ENCODE results near the gene CDKAL1.
"Not testable (repeated sequence)": the region's sequence is repeated elsewhere in the genome, so short reads cannot be mapped to it uniquely, and the experiment has no call there.

CDKAL1 gene

DNA sequence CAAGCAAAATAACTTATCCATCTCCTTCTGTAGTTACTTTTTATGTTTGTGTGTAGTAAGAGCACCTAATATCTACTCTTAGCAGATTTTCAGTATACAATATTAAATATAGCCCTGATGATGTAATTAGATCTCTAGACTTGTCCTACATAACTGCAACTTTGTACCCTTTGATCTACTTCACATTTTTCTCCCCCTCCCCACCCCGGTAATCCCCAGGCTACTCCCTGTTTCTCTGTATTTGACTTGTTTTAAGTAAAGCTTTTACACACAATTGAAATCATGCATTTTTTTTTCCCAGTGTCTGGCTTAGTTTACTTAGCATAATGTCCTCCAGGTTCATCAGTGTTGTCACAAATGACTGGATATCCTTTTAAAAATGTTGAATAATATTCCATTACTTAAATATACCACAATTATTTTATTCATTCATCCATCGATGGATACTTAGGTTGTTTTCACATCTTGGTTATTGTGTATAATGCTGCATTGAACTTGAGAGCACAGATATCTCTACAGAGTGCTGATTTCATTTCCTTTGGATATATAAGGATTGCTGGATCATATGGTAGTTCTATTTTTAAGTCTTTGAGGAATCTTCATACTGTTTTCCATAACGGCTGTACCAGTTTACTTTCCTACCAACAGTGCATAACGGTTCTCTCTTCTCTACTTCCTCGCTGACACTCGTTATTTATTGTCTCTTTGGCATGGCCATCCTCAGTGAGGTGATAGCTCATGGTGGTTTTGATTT lies 212.7 kb downstream of the CDKAL1 start:
- no peak for DNase-seq (ENCODE audit: low spot score)

DNA sequence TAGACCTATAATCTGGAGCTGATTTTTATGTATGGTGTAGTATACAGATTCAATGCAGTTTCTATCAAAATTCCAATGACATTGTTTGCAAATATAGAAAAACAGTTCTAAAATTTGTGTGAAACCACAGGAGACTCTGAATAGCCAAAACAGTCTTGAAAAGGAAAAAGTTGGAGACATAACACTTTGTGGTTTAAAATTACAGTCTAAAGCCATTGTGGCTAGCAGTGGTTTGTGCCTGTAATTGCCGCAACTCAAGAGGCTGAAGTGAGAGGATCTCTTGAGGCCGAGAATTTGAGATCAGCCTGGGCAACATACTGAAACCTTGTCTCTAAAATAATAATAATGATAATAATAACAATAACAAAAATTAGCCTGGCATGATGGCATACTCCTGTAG lies 213.7 kb downstream of the CDKAL1 start:
- no peak for DNase-seq (ENCODE audit: low spot score)

DNA sequence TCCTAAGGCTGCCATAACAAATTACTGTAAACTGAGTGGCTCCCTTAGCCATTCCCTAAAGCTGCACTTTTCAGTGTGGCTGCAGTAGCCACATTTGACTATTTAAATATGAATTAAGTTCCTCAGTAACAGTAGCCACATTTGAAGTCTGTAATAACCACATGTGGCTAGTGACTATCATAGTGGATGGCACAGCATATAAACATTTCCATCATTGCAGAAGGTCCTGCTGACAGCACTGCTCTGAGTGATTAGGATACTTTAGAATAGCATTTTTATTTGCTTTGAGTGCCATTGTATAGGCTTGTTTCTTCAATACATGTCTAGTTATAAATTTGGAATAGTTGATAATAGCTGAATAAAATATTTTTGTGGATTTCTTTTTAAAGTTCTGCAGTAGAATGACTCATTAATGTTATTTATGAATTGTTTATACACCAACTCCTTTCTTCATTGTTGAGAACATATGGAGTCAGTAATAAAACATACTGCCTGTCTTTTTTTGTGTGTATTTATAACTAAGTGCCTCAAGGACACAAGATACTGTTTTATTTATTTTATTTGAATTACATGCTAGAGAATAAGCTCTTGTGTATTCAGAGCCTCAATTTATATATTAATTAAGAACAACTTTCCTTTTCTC lies 217.2 kb downstream of the CDKAL1 start:
- no peak for DNase-seq (ENCODE audit: low spot score)

DNA sequence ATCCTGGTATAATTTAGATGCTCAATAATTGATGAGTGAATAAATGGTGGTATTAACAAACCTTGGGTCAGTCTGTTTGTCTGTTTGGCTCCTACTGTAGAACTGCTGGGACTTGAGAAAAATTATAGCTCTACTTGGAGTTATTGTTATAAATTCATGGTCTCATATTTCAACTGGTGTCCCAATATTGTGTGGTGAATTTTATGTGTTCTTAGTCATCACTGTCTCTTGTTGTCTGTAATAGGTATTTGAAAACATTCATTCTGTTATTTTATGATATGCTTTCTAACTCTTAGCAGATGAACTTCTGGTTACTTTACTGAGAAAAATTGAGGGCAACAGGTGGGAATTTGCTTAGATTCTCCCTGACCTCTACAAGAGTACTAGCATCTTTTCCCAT lies 221.4 kb downstream of the CDKAL1 start:
- DNase-seq (ENCODE audit: low spot score): no peak

DNA sequence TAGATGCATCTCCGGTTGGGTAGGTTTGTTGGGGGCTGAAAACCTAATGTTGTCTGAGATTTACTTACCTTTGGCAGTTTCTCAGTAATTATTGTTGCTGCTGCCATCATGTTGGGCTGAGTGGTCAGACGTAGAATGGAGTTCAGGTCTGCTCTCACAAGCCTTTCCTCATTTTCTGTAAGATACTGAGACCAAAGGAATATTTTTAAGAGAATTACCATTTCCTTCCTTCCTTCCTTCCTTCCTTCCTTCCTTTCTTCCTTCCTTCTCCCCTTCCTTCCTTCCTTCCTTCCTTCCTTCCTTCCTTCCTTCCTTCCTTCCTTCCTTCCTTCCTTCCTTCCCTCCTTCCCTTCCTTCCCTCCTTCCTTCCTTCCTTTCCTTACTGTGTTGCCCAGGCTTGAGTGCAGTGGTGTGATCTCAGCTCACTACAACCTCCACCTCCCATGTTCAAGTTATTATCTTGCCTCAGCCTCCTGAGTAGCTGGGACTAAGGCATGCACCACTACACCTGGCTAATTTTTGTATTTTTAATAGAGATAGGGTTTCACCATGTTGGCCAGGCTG lies 222.4 kb downstream of the CDKAL1 start:
- not testable (repeated sequence) for DNase-seq (ENCODE audit: low spot score)

DNA sequence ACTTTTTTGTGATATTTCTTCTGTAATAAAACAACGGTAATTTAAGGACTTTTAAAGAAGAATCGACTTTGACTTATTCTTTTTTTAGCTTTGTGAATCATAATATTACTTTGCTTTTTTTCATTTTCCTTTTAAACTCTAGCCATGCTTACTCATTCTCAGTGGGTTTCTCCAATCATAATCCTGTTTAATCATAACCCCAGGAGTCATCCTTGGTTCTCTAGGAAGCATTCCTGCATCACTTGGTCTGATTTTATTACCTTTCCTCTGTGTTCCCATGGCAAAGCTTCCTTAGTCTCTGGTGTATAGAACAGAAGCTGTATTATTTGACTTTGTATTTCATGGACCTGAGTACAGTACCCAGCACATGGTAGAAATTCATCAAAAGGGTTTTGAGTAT lies 223.5 kb downstream of the CDKAL1 start:
- no peak for DNase-seq (ENCODE audit: low spot score)

DNA sequence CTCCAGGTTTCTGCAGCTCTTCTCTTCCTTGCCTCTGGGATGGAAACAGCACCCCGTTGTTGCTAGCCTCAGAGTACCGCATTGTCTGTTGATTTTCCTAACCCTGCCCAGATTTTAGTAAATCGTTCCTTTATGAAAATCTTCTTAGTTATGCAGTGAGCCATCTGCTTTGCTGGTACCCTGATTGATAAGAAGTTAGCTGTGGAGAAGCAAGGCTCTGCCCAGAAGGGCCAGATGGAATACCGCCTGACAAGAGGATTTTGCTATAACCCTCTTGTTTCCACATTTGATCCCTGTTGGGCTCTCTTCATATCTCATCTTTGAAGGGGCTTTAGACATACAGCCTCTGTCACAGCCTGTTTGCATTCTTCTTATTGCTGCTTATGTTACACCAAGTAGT lies 229.0 kb downstream of the CDKAL1 start:
- DNase-seq (ENCODE audit: low spot score): peak; percentile 4

DNA sequence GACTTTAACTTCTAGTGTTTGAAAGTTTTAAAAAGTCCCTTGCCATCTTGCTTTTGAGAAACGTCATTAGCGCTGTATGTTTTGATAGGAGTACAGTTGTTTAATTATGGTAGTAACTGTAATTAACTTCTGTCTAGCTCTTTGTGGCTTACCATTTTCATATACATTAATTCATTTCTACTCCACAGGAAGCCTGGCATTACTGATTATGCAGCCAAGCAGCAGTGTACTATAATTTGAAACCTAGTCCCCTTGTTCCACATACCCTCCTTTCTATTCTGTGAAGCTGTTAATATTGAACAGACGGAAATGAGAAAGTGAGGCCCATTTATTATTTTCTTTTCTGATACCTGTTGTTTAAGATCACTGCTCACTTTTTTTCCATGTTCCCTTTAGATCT lies 235.4 kb downstream of the CDKAL1 start:
- DNase-seq (ENCODE audit: low spot score): no peak

DNA sequence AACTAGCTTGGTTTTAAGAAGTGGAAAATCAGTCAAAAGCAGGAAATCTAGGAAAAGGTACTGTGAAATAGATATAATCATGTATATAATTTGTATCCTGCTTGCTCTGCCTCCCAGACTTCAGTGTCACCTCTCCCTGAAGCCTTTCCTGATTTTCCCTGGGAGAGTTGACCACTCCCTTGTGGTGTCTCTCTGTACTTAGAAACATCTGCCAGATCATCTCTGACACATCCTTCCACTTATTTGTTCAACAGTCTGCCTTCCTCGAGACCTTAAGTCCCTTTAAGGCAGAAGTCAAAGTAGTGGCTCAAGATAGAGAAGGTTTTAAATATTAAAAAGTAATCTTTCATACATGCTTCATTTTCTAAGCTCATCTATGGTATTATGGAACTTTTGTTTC lies 236.5 kb downstream of the CDKAL1 start:
- no peak for DNase-seq (ENCODE audit: low spot score)

DNA sequence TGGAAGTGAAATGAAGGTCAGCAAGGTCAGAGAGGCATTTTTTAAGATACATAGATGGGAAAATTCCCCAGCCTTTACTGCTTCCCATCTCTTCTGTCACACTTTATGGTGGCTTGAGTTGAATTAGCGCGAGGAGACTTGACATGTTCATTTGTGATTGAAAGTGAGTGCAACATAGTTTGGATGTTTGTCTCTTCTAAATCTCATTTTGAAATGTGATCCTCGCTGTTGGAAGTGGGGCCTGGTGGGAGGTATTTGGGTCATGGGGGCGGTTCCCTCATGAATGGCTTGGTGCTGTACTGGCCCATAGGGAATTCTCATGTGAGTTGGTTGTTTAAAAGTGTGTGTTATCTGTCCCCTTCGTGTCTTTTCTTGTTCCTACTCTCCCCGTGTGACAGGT lies 237.2 kb downstream of the CDKAL1 start:
- DNase-seq (ENCODE audit: low spot score): no peak

DNA sequence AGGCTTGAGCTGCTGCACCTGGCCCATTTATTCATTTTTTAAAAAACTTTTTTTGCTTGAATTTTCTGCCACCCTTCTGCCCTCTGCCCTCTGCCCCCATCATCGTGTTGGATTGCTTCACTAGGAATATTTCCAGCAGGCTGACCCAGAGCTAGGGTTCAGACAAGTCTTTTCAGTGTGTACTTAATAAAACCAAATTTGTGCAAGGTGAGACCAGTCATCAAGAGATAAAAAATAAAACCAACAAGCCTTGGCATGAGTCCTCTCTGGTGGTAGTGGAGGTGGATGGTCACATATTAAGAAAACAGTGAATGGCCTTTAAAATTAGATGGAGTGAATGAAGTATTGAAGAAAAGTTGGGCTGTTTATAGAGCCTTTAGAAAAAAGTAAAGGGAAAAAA lies 239.6 kb downstream of the CDKAL1 start:
- DNase-seq (ENCODE audit: low spot score): no peak

DNA sequence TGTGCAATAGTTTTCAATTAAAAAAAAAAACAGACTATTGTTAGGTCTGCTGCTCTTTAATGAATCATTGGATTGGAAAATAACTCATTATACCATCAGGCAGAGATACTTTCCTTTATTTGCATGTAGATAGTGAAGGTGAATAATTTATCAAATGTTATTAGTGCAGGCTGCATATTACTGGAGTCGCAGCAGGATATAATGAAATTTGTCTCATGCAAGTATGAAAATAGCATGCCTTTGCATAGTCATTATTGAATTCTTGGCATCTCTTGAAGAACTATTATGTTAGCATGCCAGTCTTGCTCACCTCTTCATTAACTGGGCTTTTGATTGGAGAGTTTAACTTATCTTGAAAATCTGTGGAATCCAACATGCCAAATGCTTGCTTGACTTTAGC lies 241.7 kb downstream of the CDKAL1 start:
- DNase-seq (ENCODE audit: low spot score): no peak

DNA sequence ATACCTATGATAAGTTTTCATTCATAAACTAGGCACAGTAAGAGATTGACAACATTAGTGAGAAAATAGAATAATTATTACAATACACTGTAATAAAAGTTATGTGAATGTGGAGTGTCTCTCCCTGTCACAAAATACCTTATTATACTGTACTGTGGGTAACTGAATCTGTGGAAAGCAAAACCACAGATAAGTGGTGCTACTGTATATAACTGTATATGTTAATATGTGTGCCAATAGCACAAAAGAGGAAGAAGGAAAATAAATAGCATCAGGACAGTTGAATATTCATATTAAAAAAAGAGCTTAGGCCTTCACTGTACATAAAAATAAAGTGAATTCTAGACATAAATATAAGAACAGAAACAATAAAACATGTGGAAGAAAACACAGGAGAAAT lies 243.5 kb downstream of the CDKAL1 start:
- no peak for DNase-seq (ENCODE audit: low spot score)

DNA sequence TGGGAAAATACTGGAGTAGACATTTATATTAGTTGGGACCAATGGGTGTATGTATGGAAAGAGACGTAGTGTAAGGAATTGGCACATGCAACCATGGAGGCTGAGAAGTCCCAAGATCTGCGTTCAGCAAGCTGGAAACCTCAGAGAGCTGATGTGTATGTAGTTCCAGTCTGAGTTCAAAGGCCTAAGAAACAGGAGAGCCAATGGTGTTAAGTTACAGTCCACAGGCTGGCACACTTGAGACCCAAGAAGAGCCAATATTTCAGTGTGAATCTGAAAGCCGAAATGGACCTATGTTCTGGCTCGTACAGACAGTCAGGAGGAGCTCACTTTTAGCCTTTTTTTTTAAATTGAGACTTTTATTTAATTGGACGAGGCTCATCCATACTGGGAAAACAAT lies 244.2 kb downstream of the CDKAL1 start:
- no peak for DNase-seq (ENCODE audit: low spot score)

DNA sequence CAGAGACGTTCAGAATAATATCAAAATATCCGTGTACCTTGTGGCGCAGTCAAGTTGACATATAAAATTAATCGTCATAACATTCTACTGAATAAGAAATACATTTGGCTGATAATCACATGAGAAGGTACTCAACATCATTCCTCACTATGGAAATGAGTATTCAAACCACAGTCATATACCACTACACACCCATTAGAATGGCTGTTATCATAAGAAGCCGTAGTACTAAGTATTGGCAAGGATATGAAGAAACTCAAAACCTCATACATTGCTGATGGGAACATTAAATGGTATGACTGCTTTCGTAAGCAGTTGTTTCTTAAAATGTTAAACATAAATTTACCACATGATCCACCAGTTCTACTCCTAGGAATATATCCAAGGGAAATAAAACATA lies 244.7 kb downstream of the CDKAL1 start:
- no peak for DNase-seq (ENCODE audit: low spot score)

DNA sequence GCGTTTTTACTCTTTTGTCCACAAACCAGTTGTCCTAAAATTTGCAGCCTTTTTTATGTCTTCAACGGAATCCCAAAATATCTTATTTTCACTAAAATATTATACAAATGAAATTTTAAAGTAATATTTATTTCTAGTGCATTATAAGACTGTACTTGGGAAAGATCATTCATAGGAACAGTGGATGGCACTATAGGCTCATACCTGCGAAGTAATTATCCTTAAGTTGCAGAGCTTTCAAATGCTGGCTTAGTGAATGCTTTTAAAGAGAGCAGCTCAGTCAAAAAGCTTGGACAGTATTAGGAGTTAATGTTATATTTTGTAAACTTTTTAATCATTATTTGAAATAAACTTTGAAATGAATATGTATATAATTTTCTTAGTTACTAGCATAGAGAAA lies 254.9 kb downstream of the CDKAL1 start:
- peak; percentile 9 for DNase-seq (ENCODE audit: low spot score)

DNA sequence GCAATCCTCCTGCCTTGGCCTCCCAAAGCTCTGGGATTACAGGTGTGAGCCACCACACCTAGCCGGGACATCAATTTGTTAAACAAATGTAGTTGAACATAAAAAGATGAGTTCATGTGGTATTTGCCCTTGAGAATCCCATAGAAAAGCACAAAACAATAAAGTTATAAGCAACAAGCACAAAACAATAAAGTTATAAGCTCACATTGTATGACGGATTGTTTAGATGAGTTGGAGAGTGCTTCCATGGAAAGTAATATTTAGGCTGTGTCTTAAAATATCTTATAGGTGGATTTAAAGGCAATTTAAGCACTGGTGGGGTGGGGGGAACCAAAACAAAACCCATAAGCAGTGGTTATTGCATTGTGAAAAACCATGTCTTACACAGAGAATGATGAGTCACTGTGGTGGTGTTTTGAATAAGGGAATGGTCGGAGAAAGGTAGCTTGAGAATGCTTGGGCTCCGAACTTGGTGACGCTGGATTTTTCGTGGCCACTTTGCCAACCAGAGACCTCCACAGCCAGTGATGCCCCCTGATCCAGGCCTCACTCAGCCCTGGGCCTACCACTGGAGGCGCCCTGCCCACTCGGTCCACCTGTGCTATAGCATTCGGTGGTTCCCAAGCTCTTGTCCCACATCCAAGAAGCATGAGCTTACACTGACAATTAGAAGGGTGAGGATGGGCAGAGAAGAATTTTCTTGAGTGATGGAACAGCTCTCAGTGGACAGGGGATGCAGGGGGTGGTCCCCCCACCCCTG lies 256.0 kb downstream of the CDKAL1 start:
- no peak for DNase-seq (ENCODE audit: low spot score)

DNA sequence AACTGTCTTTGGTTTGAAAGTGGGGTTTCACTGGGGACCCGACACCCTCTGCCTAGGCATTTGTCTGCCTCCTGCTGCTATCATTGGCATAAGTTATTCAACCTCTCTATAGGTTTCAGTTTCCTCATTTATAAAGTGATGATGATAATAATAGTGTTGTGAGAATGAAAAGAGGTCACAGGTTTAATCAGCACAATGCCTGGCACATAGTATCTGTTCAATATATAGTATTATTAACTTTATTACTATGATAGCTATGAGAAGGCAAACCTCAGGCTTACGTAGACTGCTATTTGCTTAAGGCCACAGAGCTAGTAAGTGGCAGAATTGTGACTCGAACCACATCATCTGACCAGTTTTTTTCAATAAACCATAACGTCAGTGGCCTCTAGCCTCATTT lies 256.8 kb downstream of the CDKAL1 start:
- no peak for DNase-seq (ENCODE audit: low spot score)

DNA sequence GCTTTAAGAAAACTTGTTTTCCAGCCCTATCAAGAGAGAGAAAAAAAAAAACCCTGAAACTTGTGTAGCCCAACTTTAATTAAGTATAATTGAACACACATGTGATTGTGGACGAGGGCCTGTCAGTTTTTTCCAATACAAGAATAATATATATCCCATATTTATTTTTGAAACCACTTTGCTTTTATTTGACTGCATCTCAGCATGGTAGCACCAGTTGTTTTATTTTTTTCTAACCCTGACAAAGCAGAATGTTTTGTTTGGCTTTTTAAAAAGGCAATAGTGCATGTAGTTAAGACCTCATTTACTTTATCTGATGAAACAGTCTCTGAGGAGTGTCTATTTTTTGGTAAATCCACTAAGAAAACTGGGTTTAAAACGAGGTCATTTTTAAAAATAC lies 257.7 kb downstream of the CDKAL1 start:
- DNase-seq (ENCODE audit: low spot score): no peak

DNA sequence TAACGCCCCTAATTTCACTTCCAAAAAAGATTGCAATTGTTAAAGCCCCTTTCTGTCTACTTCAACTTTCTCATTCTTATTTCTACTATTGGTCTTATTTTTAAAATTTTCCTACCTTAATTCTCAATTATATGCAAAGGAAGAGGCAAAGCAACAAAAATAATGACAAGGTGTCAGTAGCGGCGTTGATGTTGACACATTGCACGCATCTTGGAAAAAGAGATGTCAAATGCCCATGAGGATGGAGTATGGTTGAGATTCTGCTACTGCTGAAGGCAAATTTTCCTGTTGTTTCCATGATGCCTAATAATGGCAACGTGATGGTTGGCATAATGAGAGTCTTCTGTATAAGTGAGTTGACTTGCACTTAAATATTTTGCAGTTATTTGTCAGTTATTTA lies 258.9 kb downstream of the CDKAL1 start:
- no peak for DNase-seq (ENCODE audit: low spot score)

DNA sequence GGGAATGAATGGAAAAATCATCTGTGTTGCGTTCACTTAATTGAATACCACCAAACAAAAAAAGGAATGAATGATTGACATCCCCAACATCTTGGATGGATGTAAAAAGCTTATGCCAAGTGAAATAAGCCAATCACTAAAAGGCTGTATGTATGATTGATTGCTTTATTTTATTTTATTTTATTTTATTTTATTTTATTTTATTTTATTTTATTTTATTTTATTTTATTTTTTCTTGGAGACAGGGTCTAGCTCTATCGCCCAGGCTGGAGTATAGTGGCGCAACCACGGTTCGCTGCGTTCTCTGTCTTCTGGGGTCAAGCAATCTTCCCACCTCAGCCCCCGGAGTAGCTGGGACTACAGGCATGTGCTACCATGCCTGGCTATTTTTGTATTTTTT lies 263.3 kb downstream of the CDKAL1 start:
- no peak for DNase-seq (ENCODE audit: low spot score)

DNA sequence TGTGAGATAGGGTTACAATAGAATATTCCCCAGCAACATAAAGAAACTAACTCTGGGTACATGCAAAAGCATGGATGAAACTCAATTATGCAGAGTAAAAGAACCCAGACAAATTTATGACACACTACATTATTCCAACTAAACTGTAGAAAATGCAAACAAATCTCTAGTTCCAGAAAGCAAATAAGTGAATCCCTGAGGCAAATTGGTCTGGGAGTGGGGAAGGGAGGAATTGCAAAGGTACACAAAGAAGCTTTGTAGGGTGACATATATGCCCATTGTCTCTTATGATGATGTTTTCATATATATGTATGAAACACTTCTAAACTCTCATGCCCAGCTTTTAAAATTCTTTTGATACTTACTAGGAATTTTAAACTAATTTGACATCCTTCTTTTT lies 266.0 kb downstream of the CDKAL1 start:
- DNase-seq (ENCODE audit: low spot score): no peak

DNA sequence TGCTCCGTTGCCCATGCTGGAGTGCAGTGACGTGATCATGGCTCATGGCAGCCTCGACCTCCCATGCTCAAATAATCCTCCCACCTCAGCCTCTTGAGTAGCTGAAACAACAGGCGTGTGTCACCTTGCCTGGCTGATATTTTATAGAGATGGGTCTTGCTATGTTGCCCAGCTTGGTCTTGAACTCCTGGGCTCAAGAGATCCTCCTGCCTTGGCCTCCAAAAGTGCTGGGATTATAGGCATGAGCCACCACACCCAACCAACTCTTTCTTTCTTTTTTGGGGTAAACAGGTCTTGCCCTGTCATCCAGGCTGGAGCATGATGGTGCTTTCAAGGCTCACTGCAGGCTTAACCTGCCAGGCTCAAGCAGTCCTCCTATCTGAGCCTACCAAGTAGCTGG lies 266.4 kb downstream of the CDKAL1 start:
- DNase-seq (ENCODE audit: low spot score): no peak
